Neuronal stem cell (in vitro differentiated cells): ENCODE data around the gene NSD1.

Experiments used
- DNase-seq: peaks from one replicate; pipeline ENCODE4 v3.0.0-alpha.2; 2013; ENCODE audit warnings: low spot score
- H2AFZ ChIP-seq: one replicate; pipeline ENCODE4 v1.6.1; 2013; ENCODE audit warnings: mild to moderate bottlenecking, low read length, inconsistent platforms
- H2AK5ac ChIP-seq: 2 replicates; pipeline ENCODE4 v1.6.1; 2013; ENCODE audit warnings: low read depth, mild to moderate bottlenecking, inconsistent platforms, low read length, moderate library complexity, mixed read lengths
- H2BK120ac ChIP-seq: 2 replicates; pipeline ENCODE4 v1.6.1; 2013; ENCODE audit warnings: low read depth, mild to moderate bottlenecking, inconsistent platforms, low read length, moderate library complexity, mixed read lengths
- H2BK12ac ChIP-seq: one replicate; pipeline ENCODE4 v1.6.1; 2013; ENCODE audit warnings: low read length, inconsistent platforms
- H2BK15ac ChIP-seq: 2 replicates; pipeline ENCODE4 v1.6.1; 2013; ENCODE audit warnings: mild to moderate bottlenecking, low read length, inconsistent platforms, mixed read lengths
- H2BK5ac ChIP-seq: one replicate; pipeline ENCODE4 v1.6.1; 2013; ENCODE audit warnings: inconsistent platforms, mild to moderate bottlenecking, low read length, moderate library complexity
- H3K14ac ChIP-seq: one replicate; pipeline ENCODE4 v1.6.1; 2013; ENCODE audit warnings: low read length, inconsistent platforms
- H3K18ac ChIP-seq: 2 replicates; pipeline ENCODE4 v1.6.1; 2013; ENCODE audit warnings: low read length, inconsistent platforms
- H3K23ac ChIP-seq: 2 replicates; pipeline ENCODE4 v1.6.1; 2013; ENCODE audit warnings: low read depth, mild to moderate bottlenecking, mixed read lengths, low read length, inconsistent platforms; ENCODE audit not compliant: poor library complexity
- H3K27ac ChIP-seq: replicated peaks from 3 replicates; pipeline ENCODE4 v1.5.1; 2013; ENCODE audit warnings: low read length, inconsistent platforms
- H3K27me3 ChIP-seq, 3 experiments: 2 replicates each; pipeline ENCODE4 v1.6.1; 2013; ENCODE audit warnings: low read length in 3 of 3, mild to moderate bottlenecking in 2 of 3, inconsistent platforms in 1 of 3, low read depth in 1 of 3, mixed read lengths in 1 of 3, moderate library complexity in 1 of 3; ENCODE audit not compliant: control insufficient read depth in 3 of 3, insufficient read depth in 3 of 3
- H3K36me3 ChIP-seq, 2 donors: replicated peaks in 1 of 2; 2 replicates each; pipeline ENCODE4 v1.6.1; 2013; ENCODE audit warnings: low read length in 2 of 2; ENCODE audit not compliant: control insufficient read depth in 2 of 2, insufficient read depth in 2 of 2
- H3K4ac ChIP-seq: 2 replicates; pipeline ENCODE4 v1.6.1; 2013; ENCODE audit warnings: inconsistent platforms, mild to moderate bottlenecking, low read length, moderate library complexity
- H3K4me1 ChIP-seq, 2 donors: 1 replicate in 1 of 2; 2 replicates in 1 of 2; pipeline ENCODE4 v1.6.1; 2013; ENCODE audit warnings: low read length in 2 of 2, low read depth in 1 of 2; ENCODE audit not compliant: control insufficient read depth in 2 of 2, insufficient read depth in 1 of 2
- H3K4me2 ChIP-seq: one replicate; pipeline ENCODE4 v1.6.1; 2013; ENCODE audit warnings: mild to moderate bottlenecking, low read length, inconsistent platforms; ENCODE audit not compliant: insufficient read depth, poor library complexity, severe bottlenecking
- H3K4me3 ChIP-seq, 2 donors: 2 replicates each; pipeline ENCODE4 v1.5.1; 2013; ENCODE audit warnings: low read length in 2 of 2, mild to moderate bottlenecking in 2 of 2, inconsistent platforms in 1 of 2, moderate library complexity in 1 of 2
- H3K79me1 ChIP-seq: one replicate; pipeline ENCODE4 v1.6.1; 2013; ENCODE audit warnings: low read depth, mild to moderate bottlenecking, inconsistent platforms, low read length, moderate library complexity
- H3K9ac ChIP-seq: one replicate; pipeline ENCODE4 v1.6.1; 2013; ENCODE audit warnings: mild to moderate bottlenecking, low read depth, low read length, inconsistent platforms; ENCODE audit not compliant: poor library complexity
- H3K9me3 ChIP-seq, 2 donors: replicated peaks in 1 of 2; 2 replicates each; pipeline versions ENCODE3 to v1.6.1; 2013; ENCODE audit warnings: low read length in 2 of 2, mild to moderate bottlenecking in 2 of 2, inconsistent platforms in 1 of 2, low read depth in 1 of 2, mixed read lengths in 1 of 2, moderate library complexity in 1 of 2; ENCODE audit not compliant: control insufficient read depth in 2 of 2, insufficient read depth in 1 of 2
- H4K8ac ChIP-seq: one replicate; pipeline ENCODE4 v1.6.1; 2013; ENCODE audit warnings: low read depth, mild to moderate bottlenecking, inconsistent platforms, low read length, moderate library complexity
- H4K91ac ChIP-seq: one replicate; pipeline ENCODE4 v1.6.1; 2013; ENCODE audit warnings: low read length, low read depth, mild to moderate bottlenecking, inconsistent platforms; ENCODE audit not compliant: poor library complexity
- WGBS, 2 donors: extraction: QIAGEN DNeasy Blood & Tissue Kit; methylation state at CpG; one replicate each; pipeline ENCODE4 v1.1.7; 2013; ENCODE audit warnings: missing lambda C conversion rate in 2 of 2, mixed read lengths in 1 of 2; ENCODE audit not compliant: insufficient read length in 2 of 2, insufficient replicate concordance in 1 of 2; ENCODE audit errors: extremely low coverage in 2 of 2; 5-methylcytosine and 5-hydroxymethylcytosine counted together

NSD1 gene

DNA sequence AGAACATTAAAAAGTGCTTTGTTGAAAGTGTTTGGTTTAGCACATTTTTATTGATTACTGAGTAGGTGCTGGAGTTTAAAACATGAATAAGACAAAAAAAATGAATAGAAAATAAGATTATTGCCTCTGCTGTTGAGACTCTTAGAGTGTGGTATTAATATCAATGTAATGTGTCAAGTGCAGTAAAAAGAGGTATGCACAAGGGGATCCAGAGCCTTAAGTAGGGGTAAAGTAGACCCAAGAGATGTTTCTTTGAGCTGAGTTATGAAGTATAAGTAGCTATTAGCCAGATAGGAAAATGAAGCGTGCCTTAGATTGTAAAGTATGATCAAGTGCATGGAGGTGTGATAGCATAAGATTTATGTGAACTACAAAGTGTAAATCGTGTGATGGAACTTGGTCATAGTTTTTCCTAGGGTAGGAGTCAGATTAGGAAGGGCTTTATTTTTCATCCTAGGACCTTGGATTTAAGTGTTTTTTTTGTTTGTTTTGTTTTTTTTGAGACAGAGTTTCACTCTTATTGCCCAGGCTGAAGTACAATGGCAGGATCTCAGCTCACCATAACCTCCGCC, 45.2 kb downstream of the NSD1 start:
- Histone ChIP-seq H3K4me3 (no peak overlapping the region), H3K18ac (no peak overlapping the region), H2AFZ (no peak overlapping the region), H2AK5ac (no peak overlapping the region), H2BK5ac (no peak overlapping the region), H3K27me3 (no peaks in the 10 kb centered on the region), H3K14ac (no peak overlapping the region), H3K9me3 (no peaks in the 10 kb centered on the region), H3K27ac (no peak overlapping the region), H2BK15ac (no peak overlapping the region), H2BK12ac (no peak overlapping the region), H3K4me2 (no peak overlapping the region), H3K4ac (no peak overlapping the region), H3K36me3 (peaks cover 0 to 3% of the 10 kb centered on the region in 2 donors), H3K9ac (no peak overlapping the region), H2BK120ac (no peak overlapping the region), H3K79me1 (no peaks in the 10 kb centered on the region), H3K4me1 (no peaks in the 10 kb centered on the region), H4K8ac (no peak overlapping the region), H3K23ac (no peak overlapping the region), H4K91ac (no peak overlapping the region)
- WGBS, 2 donors: no CpG with 5 or more reads among the region's 3 CpGs
- DNase-seq: no peak

- Histone ChIP-seq H2BK5ac (no peak overlapping the region), H4K8ac (no peak overlapping the region)
These were observed 45.9 kb downstream of the NSD1 start for GRCh38 chr5:177179431-177179830.

GRCh38 chr5:177183142-177183541, 49.6 kb downstream of the NSD1 start:
- Histone ChIP-seq H3K79me1 (peaks cover 6% of the 10 kb centered on the region), H3K4me1 (no peaks in the 10 kb centered on the region), H3K18ac (no peak overlapping the region), H3K23ac (no peak overlapping the region), H3K9ac (no peak overlapping the region), H3K27me3 (no peaks in the 10 kb centered on the region), H2AK5ac (no peak overlapping the region), H4K91ac (no peak overlapping the region), H3K4me3 (no peak overlapping the region), H3K4ac (no peak overlapping the region), H2AFZ (no peak overlapping the region), H2BK15ac (no peak overlapping the region), H2BK12ac (no peak overlapping the region), H3K14ac (no peak overlapping the region), H2BK120ac (no peak overlapping the region), H2BK5ac (no peak overlapping the region), H3K27ac (no peak overlapping the region), H3K9me3 (no peaks in the 10 kb centered on the region), H3K4me2 (no peak overlapping the region), H4K8ac (no peak overlapping the region), H3K36me3 (peaks cover 0 to 5% of the 10 kb centered on the region in 2 donors)
- no peak for DNase-seq
- WGBS, 2 donors: no CpG with 5 or more reads among the region's 3 CpGs

More at GRCh38 chr5:177179431-177179830, 45.9 kb downstream of the NSD1 start:
- Histone ChIP-seq H3K79me1 (peaks cover under 1% of the 10 kb centered on the region), H3K14ac (no peak overlapping the region), H3K4me3 (no peak overlapping the region), H3K36me3 (peaks cover 0 to 3% of the 10 kb centered on the region in 2 donors), H3K23ac (no peak overlapping the region), H3K4me1 (no peaks in the 10 kb centered on the region), H3K4me2 (no peak overlapping the region), H3K18ac (no peak overlapping the region), H2BK12ac (no peak overlapping the region), H4K91ac (no peak overlapping the region), H2AFZ (no peak overlapping the region), H3K27me3 (no peaks in the 10 kb centered on the region), H3K9ac (no peak overlapping the region), H2AK5ac (no peak overlapping the region), H3K9me3 (no peaks in the 10 kb centered on the region), H2BK120ac (no peak overlapping the region), H2BK15ac (no peak overlapping the region), H3K4ac (no peak overlapping the region), H3K27ac (no peak overlapping the region)
- DNase-seq: no peak
- no CpG with 5 or more reads among the region's 3 CpGs for WGBS, 2 donors

DNA sequence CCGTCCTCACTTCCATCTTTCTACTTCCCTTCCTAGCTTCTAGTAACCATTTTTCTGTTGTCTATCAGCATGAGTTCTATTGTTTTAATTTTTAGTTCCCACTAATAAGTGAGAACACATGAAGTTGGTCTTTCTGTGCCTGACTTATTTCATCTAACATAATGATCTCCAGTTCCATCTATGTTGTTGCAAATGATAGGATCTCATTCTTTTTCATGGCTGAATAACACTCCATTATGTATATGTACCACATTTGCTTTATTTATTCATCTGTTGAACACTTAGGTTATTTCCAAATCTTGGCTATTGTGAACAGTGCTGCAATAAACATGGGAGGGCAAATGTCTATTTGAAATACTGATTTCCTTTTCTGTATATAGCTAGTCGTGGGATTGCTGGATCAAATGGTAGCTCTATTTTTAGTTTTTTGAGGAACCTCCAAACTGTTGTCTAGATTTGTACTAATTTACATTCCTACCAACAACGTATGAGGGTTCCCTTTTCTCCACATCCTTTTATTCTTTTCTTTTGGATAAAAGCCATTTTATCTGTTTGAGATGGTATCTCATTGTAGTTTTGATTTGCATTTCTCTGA, 50.3 kb downstream of the NSD1 start:
- no peak for DNase-seq
- Histone ChIP-seq H3K79me1 (peaks cover 6% of the 10 kb centered on the region), H2BK15ac (no peak overlapping the region), H3K23ac (no peak overlapping the region), H3K27ac (no peak overlapping the region), H2BK12ac (no peak overlapping the region), H4K91ac (no peak overlapping the region), H3K4ac (no peak overlapping the region), H4K8ac (no peak overlapping the region), H3K4me1 (no peaks in the 10 kb centered on the region), H3K4me2 (no peak overlapping the region), H3K9me3 (no peaks in the 10 kb centered on the region), H2AFZ (no peak overlapping the region), H3K27me3 (no peaks in the 10 kb centered on the region), H2BK120ac (no peak overlapping the region), H3K4me3 (no peak overlapping the region), H2AK5ac (no peak overlapping the region), H3K36me3 (peaks cover 0 to 5% of the 10 kb centered on the region in 2 donors), H2BK5ac (no peak overlapping the region), H3K18ac (no peak overlapping the region), H3K9ac (no peak overlapping the region), H3K14ac (no peak overlapping the region)
- no CpG with 5 or more reads among the region's 3 CpGs for WGBS, 2 donors
